ENCODE data around the gene CDC20. TPM values are rescaled to one million over a fixed set of nuclear protein-coding genes. Genes with fewer than 3 reads are reported as not detected.

Gene CDC20
- total RNA-seq, 1 experiment from 2014 or later: 355 TPM

DNA sequence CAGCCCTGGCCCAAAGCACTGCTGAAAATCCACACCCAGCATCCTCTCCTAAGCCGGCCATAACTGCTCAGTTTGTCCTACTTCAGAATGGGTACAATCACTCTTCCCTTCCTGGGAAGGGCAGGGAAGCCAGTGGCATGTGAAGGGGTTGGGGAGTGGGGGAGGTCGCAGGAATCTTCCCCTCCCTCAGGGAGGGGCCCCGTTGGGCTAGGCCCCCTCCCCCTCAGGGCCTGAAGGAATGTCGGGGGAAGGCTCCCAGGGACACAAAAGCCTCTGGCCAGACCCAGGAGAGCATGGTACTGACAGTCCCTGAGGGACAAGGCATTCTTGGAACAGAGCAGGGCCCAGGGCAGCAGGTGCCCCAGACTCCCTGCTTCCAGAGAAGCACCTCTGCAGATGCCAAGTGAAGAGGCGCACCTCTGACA lies 7.8 kb downstream of the CDC20 start:
- TF ChIP-seq YY1 (IDR thresholded peaks at IDR 0.05; ENCODE audit: extremely low read depth, insufficient replicate concordance, low read depth, low read length): peak; percentile 27
- TF ChIP-seq EGR1 (IDR thresholded peaks at IDR 0.05; ENCODE audit: low read depth): no peak
- Histone ChIP-seq H3K9ac (ENCODE audit: low read length) (peak overlapping the region; percentile 98), H4K20me1 (ENCODE audit: insufficient read depth) (peaks cover 3% of the 10 kb centered on the region; the same call in 1 of the 2 replicates), H3K36me3 (ENCODE audit: control insufficient read depth in 1 of 2, insufficient read depth in 2 of 2, low read length in 2 of 2) (peaks cover 16 to 25% of the 10 kb centered on the region in 2 experiments), H3K27me3 (ENCODE audit: insufficient read depth, low read length) (no peaks in the 10 kb centered on the region), H2AFZ (ENCODE audit: low read depth, low read length, poor library complexity, severe bottlenecking) (no peak overlapping the region), H3K79me2 (ENCODE audit: insufficient read depth, low read length) (peaks cover 57% of the 10 kb centered on the region), H3K27ac (ENCODE audit: low read depth, low read length) (peak overlapping the region; percentile 98), H3K9me3 (ENCODE audit: control insufficient read depth in 1 of 2, insufficient read depth in 1 of 2, low read depth in 1 of 2, low read length in 2 of 2) (no peaks in the 10 kb centered on the region), H3K4me2 (ENCODE audit: low read length) (peak overlapping the region; percentile 94), H3K4me1 (ENCODE audit: control insufficient read depth in 1 of 2, insufficient read depth in 2 of 2, low read length in 2 of 2) (peaks cover 12 to 81% of the 10 kb centered on the region in 2 experiments), H3K9me2 (ENCODE audit: insufficient read depth) (no peaks in the 10 kb centered on the region), H3K4me3 (replicated peaks in 1 of 2; ENCODE audit: low read depth in 1 of 2, low read length in 2 of 2) (peak overlapping the region; percentile 75 to 98)
- DNase-seq (ENCODE audit: low read depth, low spot score) (no peak), ATAC-seq (peak; percentile 10)
- POLR2A ChIA-PET: interaction anchor here (1.2 to 2.5 kb wide), 2 partner anchors 9 to 12 kb away, joined by 3 to 26 read pairs; partner anchors contain the start of gene CDC20
- CTCF ChIA-PET: no interaction called here
- RAD21 ChIA-PET (ENCODE audit: low non-redundant PET in 1 of 2, low total read pairs in 2 of 2, uncharacterized antibody in 2 of 2, unreplicated experiment in 2 of 2): no interaction called here
- intact Hi-C loops (cut with micrococcal nuclease): no loop called here
- no TSS peak for BruUV-seq (replicated peaks)

GRCh38 chr1:43367026-43367903 lies 8.5 kb downstream of the CDC20 start:
- intact Hi-C loops (cut with micrococcal nuclease): no loop called here
- RAD21 ChIA-PET (ENCODE audit: low non-redundant PET in 1 of 2, low total read pairs in 2 of 2, uncharacterized antibody in 2 of 2, unreplicated experiment in 2 of 2): interaction anchor here in 1 of 2 experiments (1.2 kb wide), 1 partner anchor 47 kb away, joined by 5 read pairs; no protein-coding TSS in a partner anchor
- CTCF ChIA-PET: interaction anchor here (0.9 kb wide), 1 partner anchor 140 kb away, joined by 3 read pairs; no protein-coding TSS in a partner anchor
- peaks cover 51% of the 10 kb centered on the region for H3K79me2 ChIP-seq (ENCODE audit: insufficient read depth, low read length)
- H3K27ac ChIP-seq (ENCODE audit: low read depth, low read length): peak overlapping the region; percentile 98
- H3K36me3 ChIP-seq (ENCODE audit: control insufficient read depth in 1 of 2, insufficient read depth in 2 of 2, low read length in 2 of 2): peaks cover 12 to 18% of the 10 kb centered on the region in 2 experiments; a peak in 2 of 4 replicates
- H3K9me3 ChIP-seq (ENCODE audit: control insufficient read depth in 1 of 2, insufficient read depth in 1 of 2, low read depth in 1 of 2, low read length in 2 of 2): no peaks in the 10 kb centered on the region
- ATAC-seq (peak; percentile 73), DNase-seq (ENCODE audit: low read depth, low spot score) (peak; percentile 46)
- peak overlapping the region; percentile 98 for H3K9ac ChIP-seq (ENCODE audit: low read length)
- POLR2A ChIA-PET: interaction anchor here (0.7 to 2.5 kb wide), 11 partner anchors 9 to 140 kb away, joined by 3 to 26 read pairs (median 4); partner anchors contain the start of genes C1orf210 and CDC20
- peaks cover 19 to 81% of the 10 kb centered on the region in 2 experiments for H3K4me1 ChIP-seq (ENCODE audit: control insufficient read depth in 1 of 2, insufficient read depth in 2 of 2, low read length in 2 of 2)
- no peak overlapping the region for H2AFZ ChIP-seq (ENCODE audit: low read depth, low read length, poor library complexity, severe bottlenecking)
- BruUV-seq (replicated peaks): TSS peak; percentile 65
- no peak for TF ChIP-seq JUND (IDR thresholded peaks at IDR 0.05)
- TF ChIP-seq ZNF274 (IDR thresholded peaks at IDR 0.05; ENCODE audit: low read depth, low read length): no peak
- TF ChIP-seq CBX3 (IDR thresholded peaks at IDR 0.05; ENCODE audit: low read depth): no peak
- no peak for TF ChIP-seq EGR1 (IDR thresholded peaks at IDR 0.05; ENCODE audit: low read depth)
- TF ChIP-seq ATF3 (IDR thresholded peaks at IDR 0.05): no peak
- no peak for TF ChIP-seq YY1 (IDR thresholded peaks at IDR 0.05; ENCODE audit: extremely low read depth, insufficient replicate concordance, low read depth, low read length)
- peak; percentile 44 for TF ChIP-seq ZFX (IDR thresholded peaks at IDR 0.05)
- H3K27me3 ChIP-seq (ENCODE audit: insufficient read depth, low read length): no peaks in the 10 kb centered on the region
- H4K20me1 ChIP-seq (ENCODE audit: insufficient read depth): no peaks in the 10 kb centered on the region
- peak overlapping the region; percentile 75 to 98 for H3K4me3 ChIP-seq (replicated peaks in 1 of 2; ENCODE audit: low read depth in 1 of 2, low read length in 2 of 2)
- H3K9me2 ChIP-seq (ENCODE audit: insufficient read depth): no peaks in the 10 kb centered on the region
- peak overlapping the region; percentile 94 for H3K4me2 ChIP-seq (ENCODE audit: low read length)

Data from HCT116 (cell line).